Gastrocnemius medialis (tissue), 4 donors: ENCODE results near the gene ARRDC5. TPM values are rescaled to one million over a fixed set of nuclear protein-coding genes. Genes with fewer than 3 reads are reported as not detected.
"Not testable (repeated sequence)": the region's sequence is repeated elsewhere in the genome, so short reads cannot be mapped to it uniquely, and the experiment has no call there.

ENCODE experiments used
- ATAC-seq, 2 donors: fragments of 150-250 bp; one replicate each; pipeline ENCODE4 v1.9.1; 2016
- DNase-seq, 2 donors: peaks; one replicate each; pipeline ENCODE4 v3.0.0-alpha.2; 2019
- H3K27ac ChIP-seq, 4 donors: fragments of 200-600 bp; sonication (generic); 1 replicate in 1 of 4; 2 replicates in 3 of 4; pipeline ENCODE4 v1.5.1; 2016 to 2018; ENCODE audit warnings: mild to moderate bottlenecking in 2 of 4, moderate library complexity in 1 of 4
- H3K27me3 ChIP-seq, 3 donors: fragments of 200-600 bp; sonication (generic) in 2 of 3; 1 replicate in 1 of 3; 2 replicates in 2 of 3; pipeline versions ENCODE4 v1.5.1 to v1.6.0; 2016 to 2019; ENCODE audit warnings: mild to moderate bottlenecking in 1 of 3, moderate library complexity in 1 of 3
- H3K36me3 ChIP-seq, 2 donors: fragments of 200-600 bp; sonication (generic) in 1 of 2; one replicate each; pipeline ENCODE4 v1.5.1; 2017 to 2018
- H3K4me1 ChIP-seq, 2 donors: fragments of 200-600 bp; sonication (generic) in 1 of 2; one replicate each; pipeline ENCODE4 v1.5.1; 2016 to 2017; ENCODE audit warnings: mild to moderate bottlenecking in 2 of 2
- H3K4me3 ChIP-seq, 4 donors: fragments of 200-600 bp; sonication (generic) in 3 of 4; 1 replicate in 1 of 4; 2 replicates in 3 of 4; pipeline ENCODE4 v1.5.1; 2016 to 2019; ENCODE audit warnings: mild to moderate bottlenecking in 2 of 4
- H3K9me3 ChIP-seq, 3 donors: fragments of 200-600 bp; sonication (generic) in 2 of 3; 1 replicate in 1 of 3; 2 replicates in 2 of 3; pipeline ENCODE4 v1.5.1; 2016 to 2019
- CTCF ChIP-seq, 5 experiments: fragments of 450-650 bp in 3 of 5; fragments of 200-600 bp in 2 of 5; sonication (generic) in 2 of 5; IDR thresholded peaks in 4 of 5; conservative IDR thresholded peaks in 1 of 5; 1 replicate in 4 of 5; 2 replicates in 1 of 5; pipeline ENCODE4 v1.5.1; 2016 to 2019; ENCODE audit warnings: antibody characterized with exemption in 5 of 5, mild to moderate bottlenecking in 3 of 5, moderate library complexity in 3 of 5
- POLR2A ChIP-seq, 2 donors: fragments of 450-650 bp; IDR thresholded peaks; one replicate each; pipeline ENCODE4 v1.6.1; 2017; ENCODE audit warnings: antibody characterized with exemption in 2 of 2, mild to moderate bottlenecking in 2 of 2, moderate library complexity in 2 of 2
- in situ Hi-C, 4 donors: fragments of 200-750 bp; cut with MboI; loops; one replicate each; pipeline versions ENCODE4 v1.15.0 to v1.8.0; 2017; ENCODE audit warnings: low sequenced_read_pairs in 4 of 4
- intact Hi-C: fragments of 100-400 bp; cut with DNase I; formaldehyde crosslinking; loops from one replicate; pipeline ENCODE4 v1.15.1; 2023; ENCODE audit warnings: low total_unique reads
- total RNA-seq, 4 donors: library from RNA; depleted of rRNA; stranded (reverse); fragments of >200 nt; gene quantifications; one replicate each; pipeline versions ENCODE4 v1.1.0 to v1.2.3, GENCODE V29; 2016

Gene ARRDC5
- total RNA-seq, 4 donors from 2014 or later, result not detected

GRCh38 chr19:4896372-4896771 is 6.3 kb downstream of the ARRDC5 start:
- TF ChIP-seq POLR2A (IDR thresholded peaks at IDR 0.05), result no peak
- no peak for TF ChIP-seq CTCF (IDR thresholded peaks at IDR 0.05 in 4 of 5, conservative IDR thresholded peaks at IDR 0.05 in 1 of 5)
- ATAC-seq (peak; percentile 48 to 67), DNase-seq (peak in 1 of 2 donors; percentile 86)
- peaks cover 6 to 9% of the 10 kb centered on the region in 2 donors for H3K4me1 ChIP-seq
- in situ Hi-C loops, result no loop called here
- no peaks in the 10 kb centered on the region for H3K9me3 ChIP-seq
- no peaks in the 10 kb centered on the region for H3K36me3 ChIP-seq
- H3K27ac ChIP-seq, result peak overlapping the region; percentile 69 to 79 (median 72)
- intact Hi-C loops, result loop anchor here (2.0 kb wide), 1 partner anchor 18 kb away; no protein-coding TSS in a partner anchor
- H3K27me3 ChIP-seq, result no peaks in the 10 kb centered on the region
- no peak overlapping the region for H3K4me3 ChIP-seq

GRCh38 chr19:4892962-4893361 is 9.7 kb downstream of the ARRDC5 start:
- intact Hi-C loops, H3K4me3 ChIP-seq, H3K9me3 ChIP-seq, H3K27me3 ChIP-seq, H3K36me3 ChIP-seq, in situ Hi-C loops, ATAC-seq, H3K4me1 ChIP-seq: not testable (repeated sequence)
- peak in 1 of 2 donors; percentile 51 for DNase-seq
- peak overlapping the region in 2 of 4 donors; percentile 31 to 46 for H3K27ac ChIP-seq

GRCh38 chr19:4891066-4891465 is 11.6 kb downstream of the ARRDC5 start:
- Histone ChIP-seq H3K4me1 (peaks cover 6% of the 10 kb centered on the region in 2 donors), H3K27ac (peak overlapping the region in 1 of 4 donors; percentile 26), H3K36me3 (no peaks in the 10 kb centered on the region), H3K4me3 (no peak overlapping the region), H3K27me3 (no peaks in the 10 kb centered on the region), H3K9me3 (no peaks in the 10 kb centered on the region)
- ATAC-seq, result no peak
- intact Hi-C loops (no loop called here), in situ Hi-C loops (no loop called here)
- no peak for DNase-seq
- TF ChIP-seq POLR2A (IDR thresholded peaks at IDR 0.05) (no peak), CTCF (IDR thresholded peaks at IDR 0.05 in 4 of 5, conservative IDR thresholded peaks at IDR 0.05 in 1 of 5) (no peak)

GRCh38 chr19:4889034-4889815 is 13.5 kb downstream of the ARRDC5 start:
- ATAC-seq, result no peak
- in situ Hi-C loops (no loop called here), intact Hi-C loops (no loop called here)
- no peak overlapping the region for H3K4me3 ChIP-seq
- H3K27me3 ChIP-seq, result no peaks in the 10 kb centered on the region
- TF ChIP-seq CTCF (IDR thresholded peaks at IDR 0.05 in 4 of 5, conservative IDR thresholded peaks at IDR 0.05 in 1 of 5), result no peak
- no peak for TF ChIP-seq POLR2A (IDR thresholded peaks at IDR 0.05)
- no peaks in the 10 kb centered on the region for H3K4me1 ChIP-seq
- no peaks in the 10 kb centered on the region for H3K9me3 ChIP-seq
- no peak for DNase-seq
- no peaks in the 10 kb centered on the region for H3K36me3 ChIP-seq
- peak overlapping the region in 1 of 4 donors; percentile 6 for H3K27ac ChIP-seq

- H3K36me3 ChIP-seq, H3K9me3 ChIP-seq, in situ Hi-C loops, ATAC-seq, intact Hi-C loops, H3K27me3 ChIP-seq, DNase-seq, H3K4me1 ChIP-seq, H3K27ac ChIP-seq, H3K4me3 ChIP-seq: not testable (repeated sequence)
Observed at GRCh38 chr19:4887803-4888202, 14.9 kb downstream of the ARRDC5 start.

GRCh38 chr19:4884993-4885392 is 17.7 kb downstream of the ARRDC5 start:
- H3K9me3 ChIP-seq, DNase-seq, H3K36me3 ChIP-seq, H3K27ac ChIP-seq, intact Hi-C loops, H3K4me3 ChIP-seq, ATAC-seq, in situ Hi-C loops, H3K4me1 ChIP-seq, H3K27me3 ChIP-seq: not testable (repeated sequence)

- Histone ChIP-seq H3K4me1 (peaks cover 15 to 19% of the 10 kb centered on the region in 2 donors), H3K27ac (peak overlapping the region in 2 of 4 donors; percentile 47 to 48)
- DNase-seq, intact Hi-C loops, H3K9me3 ChIP-seq, H3K4me3 ChIP-seq, H3K27me3 ChIP-seq, in situ Hi-C loops, H3K36me3 ChIP-seq, ATAC-seq: not testable (repeated sequence)
Observed at GRCh38 chr19:4882874-4883273, 19.8 kb downstream of the ARRDC5 start.
